ENCODE measurements around the gene BTG4. TPM values are rescaled to one million over a fixed set of nuclear protein-coding genes. Genes with fewer than 3 reads are reported as not detected.

BTG4 gene
- total RNA-seq, result not detected

- DNase-seq (ENCODE audit: low spot score in 2 of 2) (peak; percentile 35 to 36), FAIRE-seq (no peak)
Measured at GRCh38 chr11:111512296-111513239, at the start of gene BTG4. BTG4 (minus strand) TSS chr11:111512386; CDS start chr11:111498776, 13,610 bp downstream.

GRCh38 chr11:111561791-111562325 lies 49.7 kb upstream of the BTG4 start:
- FAIRE-seq (no peak), DNase-seq (ENCODE audit: low spot score in 2 of 2) (no peak)

DNA sequence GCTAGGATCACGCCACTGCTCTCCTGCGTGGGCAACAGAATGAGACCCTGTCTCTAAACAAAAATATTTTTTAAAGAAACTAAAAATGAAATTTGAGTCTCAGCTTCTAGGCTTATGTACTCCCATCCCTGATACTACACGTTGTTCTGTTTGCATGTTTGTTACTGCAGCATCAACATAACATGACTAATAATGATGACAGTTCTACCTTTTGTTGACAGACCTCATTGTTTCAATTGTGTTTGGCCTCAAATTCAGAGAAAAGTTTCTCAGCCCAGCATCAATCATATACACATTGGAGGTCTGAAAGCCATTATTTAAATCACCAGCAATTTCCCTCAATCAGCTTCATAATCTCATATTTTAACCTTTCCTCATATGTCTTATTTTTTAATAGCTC lies 49.1 kb upstream of the BTG4 start:
- DNase-seq (ENCODE audit: low spot score in 2 of 2) (no peak), FAIRE-seq (no peak)

DNA sequence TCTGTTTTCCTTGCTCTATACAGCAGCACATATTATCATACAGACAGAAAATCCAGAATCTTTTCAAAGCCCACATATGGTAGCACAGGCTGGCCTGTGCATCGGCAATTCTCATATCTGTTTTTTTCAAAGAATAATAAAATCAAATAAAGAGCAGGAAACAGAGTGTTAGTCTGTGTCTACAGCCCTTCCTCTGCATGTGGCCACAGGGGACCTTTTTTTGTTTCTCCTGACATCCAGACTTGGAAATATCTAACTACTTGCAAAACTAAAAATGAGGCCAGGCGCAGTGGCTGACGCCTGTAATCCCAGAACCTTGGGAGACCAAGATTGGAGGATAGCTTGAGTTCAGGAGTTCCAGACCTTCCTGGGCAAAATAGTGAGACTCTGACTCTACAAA lies 48.6 kb upstream of the BTG4 start:
- no peak for DNase-seq (ENCODE audit: low spot score in 2 of 2)
- no peak for FAIRE-seq

DNA sequence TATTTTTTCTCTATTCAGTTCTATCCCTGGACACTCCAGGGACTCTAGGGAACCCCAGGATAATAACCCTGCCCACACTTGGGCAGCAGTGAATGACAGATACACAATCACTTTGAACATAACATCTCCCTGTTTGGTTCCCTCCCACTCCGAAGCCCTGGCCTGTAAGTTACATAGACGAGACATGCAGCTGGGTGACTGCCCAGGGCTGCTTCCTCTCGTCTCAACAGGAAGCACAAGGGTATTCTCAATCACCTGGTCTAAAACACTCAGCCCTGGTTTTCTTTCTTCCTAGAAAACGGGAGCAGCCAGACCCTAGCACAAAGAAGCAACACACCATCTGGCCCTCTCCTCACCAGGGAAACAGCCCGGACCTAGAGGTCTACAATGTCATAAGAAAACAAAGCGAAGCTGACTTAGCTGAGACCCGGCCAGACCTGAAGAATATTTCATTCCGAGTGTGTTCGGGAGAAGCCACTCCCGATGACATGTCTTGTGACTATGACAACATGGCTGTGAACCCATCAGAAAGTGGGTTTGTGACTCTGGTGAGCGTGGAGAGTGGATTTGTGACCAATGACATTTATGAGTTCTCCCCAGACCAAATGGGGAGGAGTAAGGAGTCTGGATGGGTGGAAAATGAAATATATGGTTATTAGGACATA lies 47.7 kb upstream of the BTG4 start:
- no peak for FAIRE-seq
- DNase-seq (ENCODE audit: low spot score in 2 of 2), result no peak

DNA sequence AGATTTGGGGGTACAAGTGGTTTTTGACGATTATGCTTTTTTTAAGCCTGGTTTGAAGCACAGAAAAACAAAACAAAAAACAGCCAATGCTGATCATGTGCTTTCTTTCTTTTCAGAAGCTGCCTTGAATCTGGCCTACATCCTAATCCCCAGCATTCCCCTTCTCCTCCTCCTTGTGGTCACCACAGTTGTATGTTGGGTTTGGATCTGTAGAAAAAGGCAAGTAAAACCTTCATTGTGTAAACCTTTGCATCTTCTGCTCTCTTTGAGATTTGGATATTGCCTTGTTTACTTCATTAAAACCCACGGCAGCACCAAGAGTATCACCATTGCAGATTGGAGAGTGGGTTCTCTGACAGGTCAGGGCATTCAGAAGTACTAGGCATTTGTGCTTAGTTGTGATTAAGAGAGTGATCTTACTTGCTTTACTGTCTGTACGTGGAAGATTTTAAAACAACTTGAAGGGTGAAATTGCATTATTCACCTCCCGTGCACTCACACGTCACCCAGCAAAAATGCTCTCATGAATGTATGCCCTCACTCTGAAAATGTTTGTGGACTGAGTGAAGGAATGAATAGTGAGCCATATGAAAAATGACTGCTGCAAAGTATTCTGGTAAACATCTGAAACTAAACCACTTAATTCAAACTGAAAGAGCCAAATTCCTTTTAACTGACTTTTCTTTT lies 45.4 kb upstream of the BTG4 start:
- DNase-seq (ENCODE audit: low spot score in 2 of 2) (no peak), FAIRE-seq (no peak)

DNA sequence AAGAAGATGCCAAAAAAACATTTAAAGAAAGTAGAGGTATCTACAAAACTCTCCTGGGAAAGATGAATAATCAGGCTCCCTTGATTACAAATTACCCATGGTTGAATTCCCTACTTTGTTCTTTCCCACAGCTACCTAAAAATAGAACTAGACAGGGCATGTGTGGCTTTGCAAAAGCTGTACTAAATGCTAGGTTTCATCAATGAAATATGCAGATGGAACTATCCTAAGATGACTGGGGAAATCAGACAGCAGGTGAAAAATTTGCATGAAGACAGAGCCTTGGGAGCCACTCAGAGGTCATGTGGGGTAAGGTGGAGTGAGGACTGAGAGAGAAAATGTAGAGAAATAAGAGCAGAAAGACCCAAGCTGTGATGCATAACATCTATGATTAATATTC lies 43.1 kb upstream of the BTG4 start:
- FAIRE-seq (no peak), DNase-seq (ENCODE audit: low spot score in 2 of 2) (no peak)

DNA sequence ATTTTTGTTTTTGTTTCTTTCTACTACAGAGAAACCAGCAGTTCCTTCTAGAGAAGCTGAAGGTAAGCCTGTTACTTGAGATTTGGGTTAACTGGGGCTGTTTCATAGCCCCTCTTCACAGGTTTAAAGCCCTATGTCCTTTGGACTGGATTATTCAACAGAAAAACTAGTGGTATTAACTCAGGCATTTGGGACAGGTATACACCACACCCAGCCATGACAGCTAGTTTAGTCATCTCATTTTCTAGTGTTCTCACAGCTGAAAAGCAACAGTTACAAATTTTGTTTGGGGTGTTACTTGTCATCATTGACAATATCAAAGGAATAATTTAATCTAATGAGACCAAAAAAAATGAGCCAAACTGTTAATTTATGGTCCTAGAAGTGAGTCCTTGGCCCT lies 42.3 kb upstream of the BTG4 start:
- DNase-seq (ENCODE audit: low spot score in 2 of 2) (no peak), FAIRE-seq (no peak)

GRCh38 chr11:111550258-111550657 lies 38.1 kb upstream of the BTG4 start:
- DNase-seq (ENCODE audit: low spot score in 2 of 2) (no peak), FAIRE-seq (no peak)

DNA sequence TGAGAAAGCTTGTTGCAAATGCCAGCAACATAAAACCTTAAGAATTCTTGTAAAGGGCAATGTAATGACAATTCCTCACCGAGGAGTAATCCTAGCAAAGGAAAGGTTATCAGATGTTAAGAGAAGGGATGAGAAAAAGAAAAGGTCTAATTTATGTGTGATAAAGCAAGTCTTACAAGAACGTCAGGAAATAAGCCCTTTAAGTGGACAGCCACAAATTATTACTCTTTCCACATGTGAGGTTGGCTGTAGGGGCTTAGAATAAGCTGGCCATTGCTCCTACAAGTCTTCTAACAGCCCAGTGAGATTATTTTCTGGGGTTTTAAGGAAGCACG lies 37.6 kb upstream of the BTG4 start:
- no peak for FAIRE-seq
- no peak for DNase-seq (ENCODE audit: low spot score in 2 of 2)

DNA sequence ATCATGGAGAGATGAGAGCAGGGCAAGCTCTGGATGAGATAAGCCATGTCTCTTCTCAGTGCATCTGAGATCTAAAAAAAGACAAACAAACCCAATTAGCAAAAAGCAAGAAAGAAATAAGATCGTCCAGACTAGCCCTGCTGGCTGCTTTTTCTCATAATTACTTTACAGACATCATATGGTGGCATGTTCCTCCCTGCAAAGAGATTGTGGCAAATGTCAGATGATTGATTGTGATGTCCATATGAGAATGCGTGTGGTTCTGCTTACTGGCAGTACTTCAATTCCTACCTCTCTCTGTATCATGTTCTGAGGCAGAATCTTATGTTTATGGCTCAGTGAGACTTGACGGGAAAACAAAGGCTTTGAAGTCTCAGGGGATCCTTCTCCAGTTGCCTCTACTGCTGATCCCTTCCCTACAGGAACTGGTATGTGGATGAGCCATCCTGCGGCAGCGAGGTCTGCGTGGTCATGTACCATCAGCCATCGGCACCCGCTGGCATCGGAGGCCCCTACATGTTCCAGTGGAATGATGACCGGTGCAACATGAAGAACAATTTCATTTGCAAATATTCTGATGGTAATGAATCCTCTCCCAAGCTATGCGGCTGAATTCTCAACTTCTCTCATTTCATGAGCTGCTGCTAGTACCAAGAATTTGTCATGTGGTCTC lies 37.1 kb upstream of the BTG4 start:
- DNase-seq (ENCODE audit: low spot score in 2 of 2), result no peak
- no peak for FAIRE-seq

GRCh38 chr11:111548525-111548924 lies 36.3 kb upstream of the BTG4 start:
- FAIRE-seq (no peak), DNase-seq (ENCODE audit: low spot score in 2 of 2) (no peak)

GRCh38 chr11:111542606-111543275 lies 30.6 kb upstream of the BTG4 start:
- no peak for FAIRE-seq
- no peak for DNase-seq (ENCODE audit: low spot score in 2 of 2)

DNA sequence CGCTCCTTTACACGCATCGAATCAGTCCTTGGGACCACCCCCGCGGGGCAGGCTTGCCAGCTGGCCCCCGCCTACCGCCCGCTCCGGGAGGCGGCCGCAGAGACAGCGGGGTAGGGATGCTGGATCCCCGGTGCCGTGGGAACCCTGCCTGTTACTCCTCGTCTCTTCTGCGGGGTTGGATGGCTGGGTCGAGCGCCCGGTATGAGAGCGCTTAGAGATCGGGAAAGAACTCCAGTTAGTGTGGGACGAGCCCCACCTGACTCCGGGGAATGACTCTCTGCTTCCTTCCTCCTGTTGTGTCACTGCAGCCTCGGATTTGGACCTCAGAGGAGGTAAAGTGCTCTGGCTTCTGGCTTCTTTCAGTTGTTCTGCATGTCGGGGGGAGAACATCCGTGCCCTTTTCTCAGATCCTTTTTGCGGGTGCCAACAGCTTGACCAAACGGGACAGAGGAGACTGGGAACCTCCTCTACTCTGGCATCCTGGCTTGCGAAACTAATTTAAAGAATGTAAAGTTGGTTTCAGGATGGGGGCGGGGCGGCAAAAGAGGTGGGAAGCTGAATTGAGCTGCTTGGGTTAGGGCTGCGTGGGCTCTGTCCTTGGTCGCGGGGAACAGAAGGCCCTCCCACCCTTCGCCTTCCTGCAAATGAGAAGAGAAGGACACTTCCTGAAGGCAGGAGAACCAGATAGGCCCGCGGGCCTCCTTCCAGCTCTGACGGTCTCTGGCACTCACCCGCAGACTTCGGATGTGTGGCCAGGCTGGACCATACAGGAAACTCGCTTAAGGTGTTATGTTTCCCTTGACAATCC lies 29.3 kb upstream of the BTG4 start:
- no peak for FAIRE-seq
- peak; percentile 39 to 61 for DNase-seq (ENCODE audit: low spot score in 2 of 2)

DNA sequence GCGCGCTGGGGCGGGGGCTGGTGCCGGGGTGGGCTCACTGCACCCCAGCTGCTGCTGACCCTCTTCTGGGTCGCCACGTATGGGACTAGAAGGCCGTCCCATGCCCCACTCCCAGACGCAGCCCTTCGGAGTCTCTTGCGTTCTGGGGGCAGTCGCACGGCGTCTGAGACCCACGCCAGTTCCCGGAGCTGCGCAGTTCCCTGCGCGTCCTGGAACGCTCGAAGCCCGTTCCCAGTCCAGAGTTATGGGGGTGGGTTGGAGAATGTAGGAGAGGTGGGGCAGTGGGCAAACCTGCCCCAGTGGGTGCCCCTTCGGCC lies 28.7 kb upstream of the BTG4 start:
- DNase-seq (ENCODE audit: low spot score in 2 of 2), result no peak
- no peak for FAIRE-seq

DNA sequence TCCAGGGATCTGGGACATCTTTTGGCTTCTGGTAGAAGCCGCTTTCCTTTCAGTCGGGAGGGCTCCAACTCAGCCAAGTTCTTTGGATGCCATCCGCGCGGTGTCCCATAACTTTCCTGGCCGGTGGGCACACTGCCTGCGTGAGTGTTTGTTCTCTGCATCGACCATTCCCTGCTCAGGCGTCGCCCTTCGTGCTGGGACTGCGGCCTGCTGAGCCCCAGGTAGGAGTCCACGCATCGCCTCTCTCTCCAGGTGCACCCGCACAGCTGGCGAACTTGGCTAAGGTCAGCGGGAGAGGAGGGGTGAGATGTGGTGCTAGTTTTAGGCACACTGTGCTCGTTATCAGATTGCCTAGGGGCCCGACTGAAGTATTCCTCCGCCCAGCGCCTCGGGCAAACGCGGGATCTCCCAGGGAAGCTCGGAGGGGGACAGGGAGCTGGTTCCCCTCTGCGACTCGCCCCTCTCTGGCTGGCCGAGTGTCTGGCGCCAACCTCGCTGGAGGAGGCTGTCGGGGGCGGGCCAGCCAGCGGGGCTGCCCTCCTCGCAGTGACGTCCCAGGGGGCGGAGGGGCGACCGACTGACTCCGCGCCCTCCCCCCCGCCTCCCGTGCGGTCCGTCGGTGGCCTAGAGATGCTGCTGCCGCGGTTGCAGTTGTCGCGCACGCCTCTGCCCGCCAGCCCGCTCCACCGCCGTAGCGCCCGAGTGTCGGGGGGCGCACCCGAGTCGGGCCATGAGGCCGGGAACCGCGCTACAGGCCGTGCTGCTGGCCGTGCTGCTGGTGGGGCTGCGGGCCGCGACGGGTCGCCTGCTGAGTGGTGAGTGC lies 28.1 kb upstream of the BTG4 start, which contains the start of gene LAYN:
TSS of gene LAYN (plus strand) at position 607 of the 823 bp plus-strand sequence. CDS start at position 731, 124 bp downstream.
- DNase-seq (ENCODE audit: low spot score in 2 of 2) (peak; percentile 77 to 80), FAIRE-seq (no peak)

GRCh38 chr11:111539426-111540113 lies 27.4 kb upstream of the BTG4 start:
- FAIRE-seq (no peak), DNase-seq (ENCODE audit: low spot score in 2 of 2) (no peak)
